Activated CD4-positive, alpha-beta T cell treated with anti-CD3 and anti-CD28 coated beads, Interleukin-2, amount 50 U/mL, for 4 hours (primary cell): ENCODE results near the gene ELK3.
"Not testable (repeated sequence)": the region's sequence is repeated elsewhere in the genome, so short reads cannot be mapped to it uniquely, and the experiment has no call there.

Experiments
- DNase-seq, 2 experiments: peaks; one replicate each; pipeline ENCODE4 v3.0.0-alpha.2; 2020

The ELK3 gene

DNA sequence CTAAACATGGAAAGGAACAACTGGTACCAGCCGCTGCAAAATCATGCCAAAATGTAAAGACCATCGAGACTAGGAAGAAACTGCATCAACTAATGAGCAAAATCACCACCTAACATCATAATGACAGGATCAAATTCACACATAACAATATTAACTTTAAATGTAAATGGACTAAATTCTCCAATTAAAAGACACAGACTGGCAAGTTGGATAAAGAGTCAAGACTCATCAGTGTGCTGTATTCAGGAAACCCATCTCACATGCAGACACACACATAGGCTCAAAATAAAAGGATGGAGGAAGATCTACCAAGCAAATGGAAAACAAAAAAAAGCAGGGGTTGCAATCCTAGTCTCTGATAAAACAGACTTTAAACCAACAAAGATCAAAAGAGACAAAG, 123.6 kb downstream of the ELK3 start:
- DNase-seq: not testable (repeated sequence)
